ENCODE results near the gene PLD1.
"Not testable (repeated sequence)": the region's sequence is repeated elsewhere in the genome, so short reads cannot be mapped to it uniquely, and the experiment has no call there.

The PLD1 gene

GRCh38 chr3:171565481-171566058, 244.7 kb downstream of the PLD1 start:
- peak in 1 of 58 donors; percentile 4 for DNase-seq

DNA sequence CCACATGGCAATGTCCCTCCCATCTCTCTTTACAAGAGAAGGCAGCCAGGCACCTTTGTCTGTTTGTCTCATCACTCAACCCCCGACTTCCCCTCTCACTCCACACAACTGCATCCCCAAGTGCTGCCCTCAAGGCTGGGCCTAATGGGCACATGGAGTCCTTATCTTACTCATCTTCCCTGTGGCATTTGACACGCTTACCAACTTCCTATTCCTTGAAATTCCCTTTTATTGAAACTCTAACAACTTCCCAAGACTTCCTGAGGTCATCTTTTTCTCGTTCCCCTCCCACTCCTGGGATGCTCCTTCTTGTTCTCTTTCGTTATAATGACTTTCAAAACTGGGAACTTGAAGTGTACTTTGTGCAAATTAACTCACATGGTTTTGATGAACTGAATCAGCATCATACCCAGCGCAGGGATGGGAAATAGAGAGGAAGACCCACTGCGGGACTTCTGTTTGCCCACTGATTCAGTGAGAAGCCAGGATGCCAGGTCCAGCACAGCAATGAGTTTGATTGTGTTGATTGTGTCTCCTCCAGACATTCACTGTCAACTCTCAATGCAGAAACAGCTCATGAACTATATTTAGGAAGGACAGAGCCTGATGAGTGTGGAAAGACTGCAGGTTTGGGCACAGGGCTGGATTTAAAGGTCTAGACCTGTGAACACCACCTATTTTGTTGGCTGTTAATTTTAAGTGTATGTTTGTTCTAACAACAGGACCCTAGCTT, 245.4 kb downstream of the PLD1 start:
- no peak for DNase-seq

DNA sequence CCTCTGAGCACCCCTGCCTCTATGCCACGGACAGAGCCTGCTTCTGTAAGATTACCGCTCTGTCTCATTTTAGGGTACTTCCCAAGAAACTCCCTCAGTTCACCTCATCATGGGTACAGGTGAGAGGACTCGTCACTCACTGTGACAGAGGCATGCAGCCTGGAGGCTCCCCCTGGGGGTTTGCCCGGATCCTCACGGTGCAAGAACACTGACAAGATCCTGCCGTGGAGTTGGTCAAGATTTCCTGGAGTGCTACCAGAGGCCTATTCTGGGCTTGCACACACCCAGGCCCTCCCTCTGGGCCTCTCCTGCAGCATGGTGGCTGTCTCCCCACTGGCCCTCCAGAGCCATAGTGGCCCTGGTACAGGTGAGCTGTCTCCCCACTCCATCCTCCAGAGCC, 247.0 kb downstream of the PLD1 start:
- no peak for DNase-seq

DNA sequence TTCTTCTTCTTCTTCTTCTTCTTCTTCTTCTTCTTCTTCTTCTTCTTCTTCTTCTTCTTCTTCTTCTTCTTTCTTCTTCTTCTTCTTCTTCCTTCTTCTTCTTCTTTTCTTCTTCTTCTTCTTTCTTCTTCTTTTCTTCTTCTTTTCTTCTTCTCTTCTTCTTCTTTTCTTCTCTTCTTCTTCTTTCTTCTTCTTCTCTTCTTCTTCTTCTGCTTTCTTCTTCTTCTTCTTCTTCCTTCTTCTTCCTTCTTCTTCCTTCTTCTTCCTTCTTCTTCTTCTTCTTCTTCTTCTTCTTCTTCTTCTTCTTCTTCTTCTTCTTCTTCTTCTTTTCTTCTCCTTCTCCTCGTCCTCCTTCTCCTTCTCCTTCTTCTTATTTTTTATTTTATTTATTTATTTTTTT, 247.8 kb downstream of the PLD1 start:
- DNase-seq: not testable (repeated sequence)

DNA sequence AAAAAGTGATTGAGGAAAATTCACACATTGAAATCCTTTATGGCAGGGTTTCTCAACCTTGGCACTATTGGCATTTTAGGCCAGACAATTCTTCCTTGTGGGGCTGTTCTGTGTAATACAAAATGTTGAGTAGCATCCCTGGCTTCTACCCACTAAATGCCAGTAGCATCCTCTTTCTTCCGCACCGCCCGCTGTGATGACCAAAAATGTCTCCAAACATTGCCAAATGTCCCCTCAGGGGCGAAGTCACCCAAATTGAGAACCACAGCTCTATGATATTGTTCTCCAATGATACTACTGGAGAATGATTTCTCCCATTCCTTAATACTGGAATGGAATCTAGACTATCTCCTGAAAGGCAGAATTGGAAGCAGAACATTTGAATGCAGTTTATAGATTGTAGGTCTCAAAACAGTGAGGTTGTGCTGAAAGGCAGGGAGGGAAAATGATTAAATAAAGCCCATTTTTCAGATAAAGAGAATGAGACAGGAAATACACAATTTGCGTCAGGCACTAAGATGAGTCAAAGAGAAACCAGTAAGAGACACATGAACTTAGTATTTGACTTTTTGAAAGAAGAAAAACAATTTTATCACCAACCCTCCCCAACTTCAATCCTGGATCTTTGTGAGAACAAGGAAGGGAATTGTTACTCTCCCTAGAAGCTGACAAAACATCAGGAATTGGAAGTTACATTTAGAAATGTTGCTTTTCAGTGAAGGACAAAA, 248.5 kb downstream of the PLD1 start:
- no peak for DNase-seq

- no peak for DNase-seq
These were observed 250.7 kb downstream of the PLD1 start for GRCh38 chr3:171559586-171559985.

DNA sequence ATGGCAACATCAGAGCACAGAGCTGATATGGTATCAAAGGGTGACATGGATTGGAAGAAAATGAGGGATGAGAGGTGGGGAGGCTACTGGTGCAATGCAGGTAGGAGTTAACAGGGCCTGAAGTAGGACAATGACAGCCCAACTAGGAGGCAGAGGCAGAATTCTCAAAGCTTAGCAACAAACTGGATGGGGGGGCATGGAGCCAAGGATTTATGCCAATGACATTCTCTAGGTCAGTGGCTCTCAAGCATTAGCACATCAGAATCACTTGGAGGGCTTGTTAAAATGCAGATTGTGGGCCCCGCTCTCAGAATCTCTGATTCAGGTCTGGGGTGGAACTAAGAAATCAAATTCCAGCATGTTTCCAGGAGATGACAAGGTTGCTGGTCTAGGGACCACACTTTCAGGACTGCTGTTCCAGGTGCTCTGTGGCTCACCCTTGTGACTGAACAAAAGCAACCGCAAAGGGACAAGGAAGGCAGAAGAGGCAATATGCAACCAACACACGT, 252.0 kb downstream of the PLD1 start:
- peak in 5 of 58 donors; percentile 1 to 8 (median 7) for DNase-seq

DNA sequence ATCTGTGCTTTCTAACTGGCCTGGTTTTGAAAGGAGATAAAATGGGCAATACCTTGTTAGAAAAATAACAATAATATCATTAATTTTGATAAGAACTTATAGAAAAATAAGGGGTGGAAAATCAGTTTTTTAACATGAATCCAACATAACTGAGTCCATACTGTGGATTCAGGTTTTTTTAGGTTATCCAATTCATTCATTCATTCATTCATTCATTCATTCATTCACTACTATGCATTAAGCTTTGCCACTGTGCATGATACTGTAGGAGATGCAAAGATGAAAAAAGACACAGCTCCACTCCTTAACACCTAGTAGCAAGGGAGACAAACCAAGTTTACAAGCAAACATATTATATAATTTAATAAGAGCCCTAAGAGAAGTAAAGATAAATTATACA, 253.1 kb downstream of the PLD1 start:
- no peak for DNase-seq

- no peak for DNase-seq
These were observed 253.6 kb downstream of the PLD1 start for GRCh38 chr3:171556574-171557145.

DNA sequence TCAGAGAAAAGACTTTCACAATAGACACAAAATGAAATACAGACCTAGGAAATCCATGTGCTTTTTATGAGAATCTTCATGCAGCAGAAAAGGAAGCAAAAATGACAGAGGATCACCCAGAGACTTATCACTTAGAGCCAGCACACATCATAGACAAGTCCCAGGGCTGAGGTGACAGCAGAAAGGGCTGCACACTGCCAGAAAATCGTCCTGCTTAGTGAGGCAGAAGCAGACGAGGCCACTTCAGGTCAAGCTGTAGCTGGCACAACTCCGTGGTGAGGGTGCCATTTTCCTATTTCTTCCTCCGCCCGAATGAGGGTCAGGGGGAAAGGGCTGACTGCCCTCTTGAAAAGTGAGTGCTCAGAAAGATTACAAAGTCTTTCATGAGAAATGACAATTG, 254.1 kb downstream of the PLD1 start:
- DNase-seq: peak in 3 of 58 donors; percentile 7 to 14 (median 7)

DNA sequence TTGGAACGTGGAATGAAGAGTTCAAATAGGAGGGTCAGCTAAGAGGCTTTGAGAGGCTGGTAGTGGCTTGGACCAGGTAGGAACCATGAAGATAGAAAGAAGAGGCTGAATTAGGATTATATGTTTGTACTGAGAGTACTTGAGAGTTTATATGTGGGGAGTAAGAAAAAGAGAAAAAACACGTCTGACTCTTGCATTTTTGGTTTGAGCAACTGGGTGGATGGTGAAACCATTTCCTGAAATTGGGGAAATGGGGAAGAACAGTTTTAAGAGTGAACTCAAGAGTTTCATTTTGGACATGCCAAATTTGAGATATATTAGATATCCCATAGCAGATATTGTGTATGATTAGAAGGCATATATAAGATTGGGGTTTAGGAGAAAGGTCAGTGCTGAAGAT, 257.2 kb downstream of the PLD1 start:
- DNase-seq: no peak

GRCh38 chr3:171552531-171552930, 257.8 kb downstream of the PLD1 start:
- DNase-seq: no peak

DNA sequence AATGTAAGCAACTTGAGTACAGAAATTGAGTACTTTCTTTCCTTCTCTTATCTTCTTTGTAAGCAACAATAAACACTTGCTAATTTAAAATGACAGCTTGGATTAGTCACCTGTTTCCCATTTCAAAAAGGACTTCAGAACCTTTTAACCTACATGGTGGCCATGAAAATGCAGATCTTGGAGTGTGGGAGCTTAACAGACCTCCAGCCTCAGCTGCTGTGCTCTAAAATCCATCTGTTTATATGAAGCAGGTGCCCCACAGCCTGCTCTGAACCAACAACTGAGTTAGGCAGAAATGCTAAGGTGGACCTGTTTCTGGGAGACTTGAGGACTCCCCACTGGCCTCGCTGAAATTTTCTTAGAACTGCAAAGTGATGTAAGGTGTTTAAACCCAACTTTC, 259.0 kb downstream of the PLD1 start:
- no peak for DNase-seq

Data from anterior cingulate cortex (tissue), 58 donors.